WTC11 (cell line): ENCODE measurements around the gene KLF13. TPM values are rescaled to one million over a fixed set of nuclear protein-coding genes. Genes with fewer than 3 reads are reported as not detected.

Experiments
- ATAC-seq: fragments of 200-7000 bp; cut with Tn5 transposase; 2 replicates; pipeline ENCODE4 v1.10.0; 2021; ENCODE audit warnings: mild to moderate bottlenecking, moderate library complexity
- CTCF ChIA-PET: fragments of 300-600 bp; sonication (Branson Sonifier 250); formaldehyde crosslinking; loops from one replicate; lab custom pipeline; 2021; ENCODE audit warnings: antibody characterized with exemption; lab: Charles Lee
- POLR2A ChIA-PET: fragments of 350-600 bp; sonication (Branson Sonifier 250); formaldehyde crosslinking; loops from one replicate; lab custom pipeline; 2021; ENCODE audit warnings: antibody characterized with exemption; lab: Charles Lee
- DNase-seq: peaks from one replicate; pipeline ENCODE4 v3.0.0; 2021; ENCODE audit warnings: low spot score
- H3K27ac Mint-ChIP-seq: 2 replicates; pipeline ENCODE4 v1.8.0; 2021; ENCODE audit warnings: mixed read lengths
- H3K27me3 Mint-ChIP-seq: 2 replicates; pipeline ENCODE4 v1.8.0; 2021; ENCODE audit warnings: low read depth, mild to moderate bottlenecking, moderate library complexity, mixed read lengths
- H3K36me3 Mint-ChIP-seq: 2 replicates; pipeline ENCODE4 v1.8.0; 2021; ENCODE audit warnings: mixed read lengths
- H3K4me1 Mint-ChIP-seq: 2 replicates; pipeline ENCODE4 v1.8.0; 2022; ENCODE audit warnings: mixed read lengths
- H3K4me3 Mint-ChIP-seq: 2 replicates; pipeline ENCODE4 v1.8.0; 2021; ENCODE audit warnings: mild to moderate bottlenecking, moderate library complexity, mixed read lengths
- H3K9me3 Mint-ChIP-seq: 2 replicates; pipeline ENCODE4 v1.8.0; 2021; ENCODE audit warnings: mixed read lengths
- CREM ChIP-seq: sonication (generic); formaldehyde crosslinking; IDR thresholded peaks from 2 replicates; pipeline ENCODE4 v1.8.1; 2022; ENCODE audit warnings: mild to moderate bottlenecking, missing genetic modification reagents, moderate library complexity
- ELF4 ChIP-seq: sonication (generic); formaldehyde crosslinking; IDR thresholded peaks from 2 replicates; pipeline ENCODE4 v1.8.1; 2022; ENCODE audit warnings: low read depth, mild to moderate bottlenecking, moderate library complexity, missing genetic modification reagents
- FOXP1 ChIP-seq: sonication (generic); formaldehyde crosslinking; IDR thresholded peaks from 2 replicates; pipeline ENCODE4 v1.8.0; 2022; ENCODE audit warnings: missing genetic modification reagents, mild to moderate bottlenecking, moderate library complexity, borderline replicate concordance
- GTF2I ChIP-seq: fragments of 250-450 bp; sonication (Bioruptor Pico); conservative IDR thresholded peaks from 2 replicates; pipeline ENCODE4 v1.4.0; 2021; ENCODE audit warnings: mild to moderate bottlenecking
- HMGXB4 ChIP-seq: sonication (generic); formaldehyde crosslinking; IDR thresholded peaks from 2 replicates; pipeline ENCODE4 v1.8.1; 2023; ENCODE audit warnings: mild to moderate bottlenecking, moderate library complexity, missing genetic modification reagents
- KAT7 ChIP-seq: sonication (generic); formaldehyde crosslinking; IDR thresholded peaks from 2 replicates; pipeline ENCODE4 v1.8.1; 2023; ENCODE audit warnings: missing genetic modification reagents, mild to moderate bottlenecking, borderline replicate concordance
- MYBL2 ChIP-seq: sonication (generic); formaldehyde crosslinking; IDR thresholded peaks from 2 replicates; pipeline ENCODE4 v1.8.1; 2023; ENCODE audit warnings: mild to moderate bottlenecking, moderate library complexity, missing genetic modification reagents
- NR3C1 ChIP-seq: sonication (generic); formaldehyde crosslinking; conservative IDR thresholded peaks from 2 replicates; pipeline ENCODE4 v1.8.1; 2023; ENCODE audit warnings: low read depth, mild to moderate bottlenecking, missing genetic modification reagents
- OVOL2 ChIP-seq: fragments of 250-450 bp; sonication (Bioruptor Pico); IDR thresholded peaks from 2 replicates; pipeline ENCODE4 v1.9.0; 2021; ENCODE audit warnings: mild to moderate bottlenecking, borderline replicate concordance
- PRRX2 ChIP-seq: fragments of 250-450 bp; sonication (Bioruptor Pico); IDR thresholded peaks from 2 replicates; pipeline ENCODE4 v1.8.0; 2021; ENCODE audit warnings: mild to moderate bottlenecking
- SP1 ChIP-seq: sonication (generic); formaldehyde crosslinking; conservative IDR thresholded peaks from 2 replicates; pipeline ENCODE4 v1.8.1; 2022; ENCODE audit warnings: missing genetic modification reagents
- TEAD1 ChIP-seq: sonication (generic); formaldehyde crosslinking; IDR thresholded peaks from 2 replicates; pipeline ENCODE4 v1.8.0; 2022; ENCODE audit warnings: mild to moderate bottlenecking, missing genetic modification reagents
- ZNF317 ChIP-seq: sonication (generic); formaldehyde crosslinking; IDR thresholded peaks from 2 replicates; pipeline ENCODE4 v1.8.1; 2023; ENCODE audit warnings: low read depth, mild to moderate bottlenecking, moderate library complexity, missing genetic modification reagents, borderline replicate concordance
- ZNF512 ChIP-seq: sonication (generic); formaldehyde crosslinking; IDR thresholded peaks from 2 replicates; pipeline ENCODE4 v1.8.1; 2022; ENCODE audit warnings: missing genetic modification reagents, borderline replicate concordance
- total RNA-seq: library from RNA; stranded (reverse); gene quantifications from 3 replicates; pipeline ENCODE4 v1.2.3, GENCODE V29; 2021
- TF ChIP-seq, protein P1 (sequence below): sonication (generic); formaldehyde crosslinking; IDR thresholded peaks from 2 replicates; pipeline ENCODE4 v1.8.1; 2022; ENCODE audit warnings: mild to moderate bottlenecking, missing genetic modification reagents, moderate library complexity, borderline replicate concordance
- TF ChIP-seq, protein P2 (sequence below): sonication (generic); formaldehyde crosslinking; IDR thresholded peaks from 2 replicates; pipeline ENCODE4 v1.8.1; 2023; ENCODE audit warnings: mild to moderate bottlenecking, missing genetic modification reagents, moderate library complexity
- TF ChIP-seq, protein P3 (sequence below): sonication (generic); formaldehyde crosslinking; IDR thresholded peaks from 2 replicates; pipeline ENCODE4 v1.8.0; 2023; ENCODE audit warnings: mild to moderate bottlenecking, missing genetic modification reagents
- TF ChIP-seq, protein P4 (sequence below): fragments of 250-450 bp; sonication (Bioruptor Pico); IDR thresholded peaks from 2 replicates; pipeline ENCODE4 v1.9.0; 2021; ENCODE audit warnings: moderate library complexity, mild to moderate bottlenecking, inconsistent platforms, borderline replicate concordance

Gene KLF13
- total RNA-seq, 1 experiment from 2014 or later: 38.1 TPM

DNA sequence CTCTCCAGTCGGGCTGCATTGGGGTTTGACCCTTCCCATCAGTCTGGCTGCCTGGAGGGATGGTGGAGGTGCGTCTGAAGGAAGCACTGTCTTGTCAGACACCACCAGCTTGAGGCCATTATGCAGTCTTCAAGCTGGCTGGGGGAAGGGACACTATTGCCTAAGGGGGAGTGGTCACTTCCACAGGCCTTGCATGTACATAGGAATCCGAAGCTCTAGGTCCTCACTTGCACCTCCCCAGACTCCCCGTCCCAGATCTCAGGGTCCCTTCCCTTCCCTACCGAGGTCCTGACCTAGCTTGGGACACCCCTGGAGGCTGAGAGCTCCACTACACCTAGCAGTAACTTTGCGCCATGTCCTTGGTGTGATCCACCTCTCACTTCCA, 48.6 kb upstream of the KLF13 start:
- H3K36me3 Mint-ChIP-seq: no peaks in the 10 kb centered on the region
- ChIA-PET CTCF (interaction anchor here (1.0 to 1.6 kb wide), 3 partner anchors 21 to 157 kb away, joined by 3 read pairs; no protein-coding TSS in a partner anchor), POLR2A (no interaction called here)
- TF ChIP-seq ZNF317 (CRISPR knock-in tag) (no peak), FOXP1 (no peak), GTF2I (CRISPR knock-in tag) (no peak), HMGXB4 (CRISPR knock-in tag) (no peak), MYBL2 (CRISPR knock-in tag) (no peak)
- TF ChIP-seq, protein P1, sequence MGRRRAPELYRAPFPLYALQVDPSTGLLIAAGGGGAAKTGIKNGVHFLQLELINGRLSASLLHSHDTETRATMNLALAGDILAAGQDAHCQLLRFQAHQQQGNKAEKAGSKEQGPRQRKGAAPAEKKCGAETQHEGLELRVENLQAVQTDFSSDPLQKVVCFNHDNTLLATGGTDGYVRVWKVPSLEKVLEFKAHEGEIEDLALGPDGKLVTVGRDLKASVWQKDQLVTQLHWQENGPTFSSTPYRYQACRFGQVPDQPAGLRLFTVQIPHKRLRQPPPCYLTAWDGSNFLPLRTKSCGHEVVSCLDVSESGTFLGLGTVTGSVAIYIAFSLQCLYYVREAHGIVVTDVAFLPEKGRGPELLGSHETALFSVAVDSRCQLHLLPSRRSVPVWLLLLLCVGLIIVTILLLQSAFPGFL (CRISPR knock-in tag): no peak
- H3K4me3 Mint-ChIP-seq: no peak overlapping the region
- ATAC-seq (peak; percentile 59), DNase-seq (peak; percentile 10)
- H3K4me1 Mint-ChIP-seq: peaks cover 14% of the 10 kb centered on the region
- H3K9me3 Mint-ChIP-seq: 0 out of 2 replicates have a peak, but pooled peaks cover under 1% of the 10 kb centered on the region
- no peaks in the 10 kb centered on the region; the same call in 1 of the 2 replicates for H3K27me3 Mint-ChIP-seq
- H3K27ac Mint-ChIP-seq: no peak overlapping the region

DNA sequence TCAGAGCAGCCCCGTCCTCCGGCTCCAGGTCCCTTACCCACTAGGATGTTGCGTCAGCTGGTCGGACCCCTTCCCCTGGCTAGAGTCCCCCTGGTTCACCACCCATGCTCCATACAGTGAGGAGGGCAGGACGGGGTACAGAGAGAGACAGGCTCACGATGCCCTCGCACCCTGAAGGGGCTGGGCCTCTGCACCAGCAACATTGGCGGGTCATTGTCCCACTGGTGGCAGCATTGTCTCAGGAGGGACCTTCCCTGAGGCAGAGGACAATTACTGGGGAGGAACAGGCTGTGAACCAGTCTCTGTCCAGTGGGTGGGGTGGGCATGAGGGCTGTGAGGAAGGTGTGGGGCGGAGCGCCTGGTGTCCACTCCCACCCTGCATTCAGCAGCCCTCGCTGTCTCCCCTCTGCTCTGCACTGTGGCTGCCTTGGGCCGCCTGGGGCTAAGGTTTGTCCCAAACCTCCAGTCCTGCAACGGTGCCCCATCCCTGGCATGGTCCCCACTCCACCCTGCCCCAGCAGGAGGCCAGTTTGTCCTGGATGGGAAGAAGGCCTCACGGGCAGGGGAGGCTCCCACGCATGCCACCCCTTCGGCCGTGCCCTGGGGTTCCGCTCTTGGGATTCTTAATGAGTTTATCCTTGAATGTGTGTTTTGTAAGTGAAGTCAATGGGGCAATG, 48.0 kb upstream of the KLF13 start:
- H3K4me3 Mint-ChIP-seq: no peak overlapping the region
- peaks cover 12% of the 10 kb centered on the region for H3K4me1 Mint-ChIP-seq
- ChIA-PET POLR2A (no interaction called here), CTCF (interaction anchor here (1.0 to 1.6 kb wide), 4 partner anchors 20 to 156 kb away, joined by 3 read pairs; no protein-coding TSS in a partner anchor)
- H3K9me3 Mint-ChIP-seq: peaks cover 7% of the 10 kb centered on the region
- ATAC-seq (no peak), DNase-seq (peak; percentile 6)
- no peaks in the 10 kb centered on the region; the same call in 1 of the 2 replicates for H3K27me3 Mint-ChIP-seq
- TF ChIP-seq OVOL2 (CRISPR knock-in tag): no peak
- H3K36me3 Mint-ChIP-seq: no peaks in the 10 kb centered on the region
- H3K27ac Mint-ChIP-seq: no peak overlapping the region; the same call in 1 of the 2 replicates

DNA sequence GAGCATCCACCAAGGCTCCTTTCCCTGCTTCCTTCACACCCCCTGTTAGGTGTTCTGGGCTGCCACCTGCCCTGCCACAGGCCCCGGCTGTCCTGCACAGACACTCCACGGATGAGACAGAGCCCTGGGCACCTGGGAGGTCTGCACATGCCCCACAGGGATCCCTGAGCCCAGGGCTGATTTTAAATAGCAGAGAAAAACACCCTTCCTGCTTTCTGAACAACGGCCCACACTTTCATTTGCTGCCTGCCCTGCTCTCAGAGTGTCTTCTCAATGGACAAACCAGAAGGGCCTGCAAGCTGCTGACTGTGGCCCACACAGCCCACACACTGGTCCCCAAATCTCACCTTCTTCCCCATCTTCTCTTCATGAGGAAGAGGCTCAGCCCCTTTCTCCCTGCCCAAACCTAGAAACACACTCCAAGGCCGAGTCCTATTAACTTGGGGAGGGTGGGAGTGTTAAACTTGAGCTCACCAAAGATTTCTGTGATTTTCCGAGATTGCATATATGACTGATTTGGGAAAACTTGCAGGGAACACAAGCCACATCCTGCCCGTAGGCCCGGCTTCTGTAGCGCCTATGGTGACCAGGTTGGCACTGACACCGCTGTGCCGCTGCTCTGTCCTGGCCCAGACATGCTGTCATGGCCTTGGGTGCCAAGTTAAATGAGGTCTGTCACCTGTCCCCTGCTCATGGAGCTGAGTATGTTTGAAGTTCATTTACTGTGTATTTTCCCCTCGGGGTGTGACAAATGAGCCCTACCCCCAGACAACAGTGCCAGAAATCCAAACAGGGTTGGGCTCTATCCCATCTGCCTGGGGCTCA, 47.2 kb upstream of the KLF13 start:
- H3K4me3 Mint-ChIP-seq: no peak overlapping the region
- ATAC-seq (no peak), DNase-seq (peak; percentile 3)
- no peaks in the 10 kb centered on the region for H3K36me3 Mint-ChIP-seq
- POLR2A ChIA-PET: no interaction called here
- peaks cover 10% of the 10 kb centered on the region; the same call in 1 of the 2 replicates for H3K4me1 Mint-ChIP-seq
- H3K9me3 Mint-ChIP-seq: peaks cover 14% of the 10 kb centered on the region
- no peak overlapping the region for H3K27ac Mint-ChIP-seq
- CTCF ChIA-PET: interaction anchor here (1.0 to 2.0 kb wide), 2 partner anchors 24 to 79 kb away, joined by 3 to 6 read pairs; no protein-coding TSS in a partner anchor
- no peaks in the 10 kb centered on the region; the same call in 1 of the 2 replicates for H3K27me3 Mint-ChIP-seq
- TF ChIP-seq, protein P2, sequence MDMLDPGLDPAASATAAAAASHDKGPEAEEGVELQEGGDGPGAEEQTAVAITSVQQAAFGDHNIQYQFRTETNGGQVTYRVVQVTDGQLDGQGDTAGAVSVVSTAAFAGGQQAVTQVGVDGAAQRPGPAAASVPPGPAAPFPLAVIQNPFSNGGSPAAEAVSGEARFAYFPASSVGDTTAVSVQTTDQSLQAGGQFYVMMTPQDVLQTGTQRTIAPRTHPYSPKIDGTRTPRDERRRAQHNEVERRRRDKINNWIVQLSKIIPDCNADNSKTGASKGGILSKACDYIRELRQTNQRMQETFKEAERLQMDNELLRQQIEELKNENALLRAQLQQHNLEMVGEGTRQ: no peak
- TF ChIP-seq PRRX2 (CRISPR knock-in tag) (no peak), HMGXB4 (CRISPR knock-in tag) (no peak), TEAD1 (no peak), CREM (no peak), SP1 (CRISPR knock-in tag) (no peak), ELF4 (CRISPR knock-in tag) (no peak), NR3C1 (CRISPR knock-in tag) (no peak), ZNF512 (CRISPR knock-in tag) (no peak), KAT7 (no peak)
- TF ChIP-seq, protein P3, sequence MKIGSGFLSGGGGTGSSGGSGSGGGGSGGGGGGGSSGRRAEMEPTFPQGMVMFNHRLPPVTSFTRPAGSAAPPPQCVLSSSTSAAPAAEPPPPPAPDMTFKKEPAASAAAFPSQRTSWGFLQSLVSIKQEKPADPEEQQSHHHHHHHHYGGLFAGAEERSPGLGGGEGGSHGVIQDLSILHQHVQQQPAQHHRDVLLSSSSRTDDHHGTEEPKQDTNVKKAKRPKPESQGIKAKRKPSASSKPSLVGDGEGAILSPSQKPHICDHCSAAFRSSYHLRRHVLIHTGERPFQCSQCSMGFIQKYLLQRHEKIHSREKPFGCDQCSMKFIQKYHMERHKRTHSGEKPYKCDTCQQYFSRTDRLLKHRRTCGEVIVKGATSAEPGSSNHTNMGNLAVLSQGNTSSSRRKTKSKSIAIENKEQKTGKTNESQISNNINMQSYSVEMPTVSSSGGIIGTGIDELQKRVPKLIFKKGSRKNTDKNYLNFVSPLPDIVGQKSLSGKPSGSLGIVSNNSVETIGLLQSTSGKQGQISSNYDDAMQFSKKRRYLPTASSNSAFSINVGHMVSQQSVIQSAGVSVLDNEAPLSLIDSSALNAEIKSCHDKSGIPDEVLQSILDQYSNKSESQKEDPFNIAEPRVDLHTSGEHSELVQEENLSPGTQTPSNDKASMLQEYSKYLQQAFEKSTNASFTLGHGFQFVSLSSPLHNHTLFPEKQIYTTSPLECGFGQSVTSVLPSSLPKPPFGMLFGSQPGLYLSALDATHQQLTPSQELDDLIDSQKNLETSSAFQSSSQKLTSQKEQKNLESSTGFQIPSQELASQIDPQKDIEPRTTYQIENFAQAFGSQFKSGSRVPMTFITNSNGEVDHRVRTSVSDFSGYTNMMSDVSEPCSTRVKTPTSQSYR (CRISPR knock-in tag): no peak
- TF ChIP-seq, protein P4, sequence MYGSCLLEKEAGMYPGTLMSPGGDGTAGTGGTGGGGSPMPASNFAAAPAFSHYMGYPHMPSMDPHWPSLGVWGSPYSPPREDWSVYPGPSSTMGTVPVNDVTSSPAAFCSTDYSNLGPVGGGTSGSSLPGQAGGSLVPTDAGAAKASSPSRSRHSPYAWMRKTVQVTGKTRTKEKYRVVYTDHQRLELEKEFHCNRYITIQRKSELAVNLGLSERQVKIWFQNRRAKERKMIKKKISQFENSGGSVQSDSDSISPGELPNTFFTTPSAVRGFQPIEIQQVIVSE: no peak
